Measurements from ENCODE around the gene CISH. TPM values are rescaled to one million over a fixed set of nuclear protein-coding genes. Genes with fewer than 3 reads are reported as not detected.

CISH gene
- total and polyA plus RNA-seq, 10 of the 15 experiments (the other 5 are each of a cell fraction or from before 2014, with no cell fraction given) = 0.21 to 4.4 (median 1.8) TPM

DNA sequence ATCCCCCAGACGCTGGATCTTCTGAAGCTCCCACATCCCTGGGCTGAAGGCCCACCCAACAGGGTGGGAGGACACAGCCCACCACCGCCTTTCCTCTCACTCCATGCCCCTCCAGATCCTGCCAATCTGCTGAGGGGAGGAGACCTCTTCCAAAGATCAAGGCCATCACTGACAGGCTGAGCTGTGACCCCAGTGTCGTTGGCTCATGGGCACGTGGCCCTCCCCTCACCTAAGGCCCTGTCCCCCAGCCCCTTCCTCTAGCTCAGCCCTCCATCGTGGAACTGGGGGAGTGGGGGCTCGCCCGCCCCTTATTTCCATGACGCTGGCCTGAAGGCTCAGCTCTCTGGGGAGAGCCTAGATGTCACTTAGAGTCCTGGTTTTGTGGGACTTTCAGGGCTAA is 54.5 kb downstream of the CISH start:
- CTCF ChIA-PET = interaction anchor here (0.6 to 2.1 kb wide), 4 partner anchors 10 to 1075 kb away, joined by 3 to 7 read pairs (median 4); no protein-coding TSS in a partner anchor
- no peaks in the 10 kb centered on the region for H3K36me3 ChIP-seq (ENCODE audit: control insufficient read depth in 2 of 2, insufficient read depth in 2 of 2, low read length in 1 of 2)
- H3K4me2 ChIP-seq (ENCODE audit: control insufficient read depth, insufficient read depth) = no peak overlapping the region
- H4K20me1 ChIP-seq (ENCODE audit: control insufficient read depth, insufficient read depth) = no peaks in the 10 kb centered on the region
- no peak overlapping the region for H3K4me3 ChIP-seq
- RAD21 ChIA-PET (ENCODE audit: unreplicated experiment) = interaction anchor here (0.6 kb wide), 1 partner anchor 1372 kb away, joined by 3 read pairs; no protein-coding TSS in a partner anchor
- no peak overlapping the region for H3K27ac ChIP-seq (ENCODE audit: control insufficient read depth, insufficient read depth)
- no peak for FAIRE-seq
- SMC1A ChIA-PET (ENCODE audit: uncharacterized antibody, unreplicated experiment) = no interaction called here
- no peak overlapping the region for H3K9ac ChIP-seq (ENCODE audit: control insufficient read depth, insufficient read depth, low read length)
- H3K27me3 ChIP-seq (replicated peaks in 1 of 2; ENCODE audit: control insufficient read depth in 2 of 2, insufficient read depth in 2 of 2, low read length in 1 of 2) = peaks cover 0 to 2% of the 10 kb centered on the region in 2 experiments; a peak in 1 of 4 replicates
- ATAC-seq = no peak
- no peak overlapping the region for H2AFZ ChIP-seq (ENCODE audit: control insufficient read depth, low read depth, low read length)
- intact Hi-C loops (cut with micrococcal nuclease; ENCODE audit: unreplicated experiment) (no loop called here), in situ Hi-C loops (cut with MboI) (no loop called here)
- no peak for DNase-seq (ENCODE audit: low read depth, low spot score)
- no peaks in the 10 kb centered on the region for H3K9me3 ChIP-seq (replicated peaks; ENCODE audit: control insufficient read depth, insufficient read depth, low read length)
- TF ChIP-seq, protein P1, sequence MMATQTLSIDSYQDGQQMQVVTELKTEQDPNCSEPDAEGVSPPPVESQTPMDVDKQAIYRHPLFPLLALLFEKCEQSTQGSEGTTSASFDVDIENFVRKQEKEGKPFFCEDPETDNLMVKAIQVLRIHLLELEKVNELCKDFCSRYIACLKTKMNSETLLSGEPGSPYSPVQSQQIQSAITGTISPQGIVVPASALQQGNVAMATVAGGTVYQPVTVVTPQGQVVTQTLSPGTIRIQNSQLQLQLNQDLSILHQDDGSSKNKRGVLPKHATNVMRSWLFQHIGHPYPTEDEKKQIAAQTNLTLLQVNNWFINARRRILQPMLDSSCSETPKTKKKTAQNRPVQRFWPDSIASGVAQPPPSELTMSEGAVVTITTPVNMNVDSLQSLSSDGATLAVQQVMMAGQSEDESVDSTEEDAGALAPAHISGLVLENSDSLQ (IDR thresholded peaks at IDR 0.05) = no peak
- TF ChIP-seq, protein P2, sequence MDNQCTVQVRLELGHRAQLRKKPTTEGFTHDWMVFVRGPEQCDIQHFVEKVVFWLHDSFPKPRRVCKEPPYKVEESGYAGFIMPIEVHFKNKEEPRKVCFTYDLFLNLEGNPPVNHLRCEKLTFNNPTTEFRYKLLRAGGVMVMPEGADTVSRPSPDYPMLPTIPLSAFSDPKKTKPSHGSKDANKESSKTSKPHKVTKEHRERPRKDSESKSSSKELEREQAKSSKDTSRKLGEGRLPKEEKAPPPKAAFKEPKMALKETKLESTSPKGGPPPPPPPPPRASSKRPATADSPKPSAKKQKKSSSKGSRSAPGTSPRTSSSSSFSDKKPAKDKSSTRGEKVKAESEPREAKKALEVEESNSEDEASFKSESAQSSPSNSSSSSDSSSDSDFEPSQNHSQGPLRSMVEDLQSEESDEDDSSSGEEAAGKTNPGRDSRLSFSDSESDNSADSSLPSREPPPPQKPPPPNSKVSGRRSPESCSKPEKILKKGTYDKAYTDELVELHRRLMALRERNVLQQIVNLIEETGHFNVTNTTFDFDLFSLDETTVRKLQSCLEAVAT (IDR thresholded peaks at IDR 0.05) = no peak
- no peak for TF ChIP-seq BACH1 (IDR thresholded peaks at IDR 0.05; ENCODE audit: borderline replicate concordance)
- TF ChIP-seq TARDBP (IDR thresholded peaks at IDR 0.05; ENCODE audit: borderline replicate concordance) = no peak
- TF ChIP-seq SIX5 (IDR thresholded peaks at IDR 0.05; ENCODE audit: low read depth, low read length, severe bottlenecking) = no peak
- TF ChIP-seq, protein P3, sequence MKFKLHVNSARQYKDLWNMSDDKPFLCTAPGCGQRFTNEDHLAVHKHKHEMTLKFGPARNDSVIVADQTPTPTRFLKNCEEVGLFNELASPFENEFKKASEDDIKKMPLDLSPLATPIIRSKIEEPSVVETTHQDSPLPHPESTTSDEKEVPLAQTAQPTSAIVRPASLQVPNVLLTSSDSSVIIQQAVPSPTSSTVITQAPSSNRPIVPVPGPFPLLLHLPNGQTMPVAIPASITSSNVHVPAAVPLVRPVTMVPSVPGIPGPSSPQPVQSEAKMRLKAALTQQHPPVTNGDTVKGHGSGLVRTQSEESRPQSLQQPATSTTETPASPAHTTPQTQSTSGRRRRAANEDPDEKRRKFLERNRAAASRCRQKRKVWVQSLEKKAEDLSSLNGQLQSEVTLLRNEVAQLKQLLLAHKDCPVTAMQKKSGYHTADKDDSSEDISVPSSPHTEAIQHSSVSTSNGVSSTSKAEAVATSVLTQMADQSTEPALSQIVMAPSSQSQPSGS (IDR thresholded peaks at IDR 0.05; ENCODE audit: low read length) = no peak
- 10% methylated on average over 8 of the region's 8 CpGs for WGBS (ENCODE audit: insufficient coverage, insufficient replicate concordance, low lambda C conversion rate, missing lambda C conversion rate)
- no peaks in the 10 kb centered on the region for H3K79me2 ChIP-seq (ENCODE audit: control insufficient read depth, insufficient read depth, low read length)
- POLR2A ChIA-PET = no interaction called here
- no peaks in the 10 kb centered on the region for H3K4me1 ChIP-seq (ENCODE audit: control insufficient read depth, insufficient read depth, low read length)
- no TSS peak for BruUV-seq (replicated peaks)

Other genes with a start within 250 kb of the CISH start
- gene CACNA2D2, start 108.1 kb downstream of the CISH start, total RNA-seq (2014; rRNA removed) = not detected in 2 replicates
- gene CACNA2D2, start 108.1 kb downstream of the CISH start, total RNA-seq (2014; rRNA removed; fragmentation: Illumina TruSeq; extraction: Trizol) = not detected in 2 replicates
- 0.03 and 0.11 TPM in 2 replicates for gene CACNA2D2, start 108.1 kb downstream of the CISH start, total RNA-seq (2021)
- not detected in 2 replicates for gene CACNA2D2, start 108.1 kb downstream of the CISH start, polyA plus RNA-seq (2011; rRNA removed)
- gene CACNA2D2, start 108.1 kb downstream of the CISH start, polyA plus RNA-seq (2014; fragmentation: Illumina TruSeq; extraction: Trizol) = 0.07 TPM in 1 of 2 replicates, not detected in the other
- gene CACNA2D2, start 108.1 kb downstream of the CISH start, polyA plus RNA-seq (2014; fragmentation: Nextera tagmentation; extraction: Ambion mirVana) = not detected
- not detected in 2 replicates for gene CACNA2D2, start 108.1 kb downstream of the CISH start, polyA plus RNA-seq (2014; rRNA removed)
- gene CACNA2D2, start 108.1 kb downstream of the CISH start, polyA plus RNA-seq (2016; fragmentation: Nextera tagmentation; extraction: Ambion mirVana) = not detected
- gene C3orf18, start 44.0 kb downstream of the CISH start, total RNA-seq (2014; rRNA removed) = 0.45 and 0.87 TPM in 2 replicates
- 0.64 and 0.76 TPM in 2 replicates for gene C3orf18, start 44.0 kb downstream of the CISH start, total RNA-seq (2014; rRNA removed; fragmentation: Illumina TruSeq; extraction: Trizol)
- gene C3orf18, start 44.0 kb downstream of the CISH start, total RNA-seq (2021) = 0.61 and 1.3 TPM in 2 replicates
- 2.3 and 3.2 TPM in 2 replicates for gene C3orf18, start 44.0 kb downstream of the CISH start, polyA plus RNA-seq (2011; rRNA removed)
- gene C3orf18, start 44.0 kb downstream of the CISH start, polyA plus RNA-seq (2014; fragmentation: Illumina TruSeq; extraction: Trizol) = 0.48 and 1.0 TPM in 2 replicates
- under 1 TPM; 0.06 to 0.22 TPM for gene C3orf18, start 44.0 kb downstream of the CISH start, polyA plus RNA-seq (2014; fragmentation: Nextera tagmentation; extraction: Ambion mirVana)
- 0.77 and 1.7 TPM in 2 replicates for gene C3orf18, start 44.0 kb downstream of the CISH start, polyA plus RNA-seq (2014; rRNA removed)
- under 1 TPM; 0.44 to 0.56 TPM for gene C3orf18, start 44.0 kb downstream of the CISH start, polyA plus RNA-seq (2016; fragmentation: Nextera tagmentation; extraction: Ambion mirVana)
- gene HEMK1, start 42.3 kb downstream of the CISH start, total RNA-seq (2014; rRNA removed) = 10.4 and 11.3 TPM in 2 replicates
- 9.5 and 10.5 TPM in 2 replicates for gene HEMK1, start 42.3 kb downstream of the CISH start, total RNA-seq (2014; rRNA removed; fragmentation: Illumina TruSeq; extraction: Trizol)
- gene HEMK1, start 42.3 kb downstream of the CISH start, total RNA-seq (2021) = 14.4 and 16.4 TPM in 2 replicates
- 8.7 and 13.5 TPM in 2 replicates for gene HEMK1, start 42.3 kb downstream of the CISH start, polyA plus RNA-seq (2011; rRNA removed)
- 4.9 and 9.9 TPM in 2 replicates for gene HEMK1, start 42.3 kb downstream of the CISH start, polyA plus RNA-seq (2014; fragmentation: Illumina TruSeq; extraction: Trizol)
- gene HEMK1, start 42.3 kb downstream of the CISH start, polyA plus RNA-seq (2014; fragmentation: Nextera tagmentation; extraction: Ambion mirVana) = 10 to 100 TPM in 1 of 2 experiments, 1 to 10 TPM in 1; 2.8 to 10.5 TPM
- gene HEMK1, start 42.3 kb downstream of the CISH start, polyA plus RNA-seq (2014; rRNA removed) = 15.1 and 15.8 TPM in 2 replicates
- gene HEMK1, start 42.3 kb downstream of the CISH start, polyA plus RNA-seq (2016; fragmentation: Nextera tagmentation; extraction: Ambion mirVana) = 10 to 100 TPM; 17.8 to 19.0 TPM
- 42.6 and 49.2 TPM in 2 replicates for gene MAPKAPK3, start 5.4 kb upstream of the CISH start, total RNA-seq (2014; rRNA removed)
- 25.4 and 27.2 TPM in 2 replicates for gene MAPKAPK3, start 5.4 kb upstream of the CISH start, total RNA-seq (2014; rRNA removed; fragmentation: Illumina TruSeq; extraction: Trizol)
- 39.9 and 42.0 TPM in 2 replicates for gene MAPKAPK3, start 5.4 kb upstream of the CISH start, total RNA-seq (2021)
- gene MAPKAPK3, start 5.4 kb upstream of the CISH start, polyA plus RNA-seq (2011; rRNA removed) = 33.5 and 66.0 TPM in 2 replicates
- 39.9 and 46.7 TPM in 2 replicates for gene MAPKAPK3, start 5.4 kb upstream of the CISH start, polyA plus RNA-seq (2014; fragmentation: Illumina TruSeq; extraction: Trizol)
- 1 to 10 TPM; 7.9 to 8.7 TPM for gene MAPKAPK3, start 5.4 kb upstream of the CISH start, polyA plus RNA-seq (2014; fragmentation: Nextera tagmentation; extraction: Ambion mirVana)
- 43.9 and 45.3 TPM in 2 replicates for gene MAPKAPK3, start 5.4 kb upstream of the CISH start, polyA plus RNA-seq (2014; rRNA removed)
- gene MAPKAPK3, start 5.4 kb upstream of the CISH start, polyA plus RNA-seq (2016; fragmentation: Nextera tagmentation; extraction: Ambion mirVana) = 10 to 100 TPM; 32.4 to 38.0 TPM
- not detected in 2 replicates for gene DOCK3, start 63.2 kb upstream of the CISH start, total RNA-seq (2014; rRNA removed)
- not detected in 2 replicates for gene DOCK3, start 63.2 kb upstream of the CISH start, total RNA-seq (2014; rRNA removed; fragmentation: Illumina TruSeq; extraction: Trizol)
- 0.03 TPM in 1 of 2 replicates, not detected in the other for gene DOCK3, start 63.2 kb upstream of the CISH start, total RNA-seq (2021)
- gene DOCK3, start 63.2 kb upstream of the CISH start, polyA plus RNA-seq (2011; rRNA removed) = not detected in 2 replicates
- gene DOCK3, start 63.2 kb upstream of the CISH start, polyA plus RNA-seq (2014; fragmentation: Illumina TruSeq; extraction: Trizol) = not detected in 2 replicates
- gene DOCK3, start 63.2 kb upstream of the CISH start, polyA plus RNA-seq (2014; fragmentation: Nextera tagmentation; extraction: Ambion mirVana) = under 1 TPM; 0.02 to 0.04 TPM
- gene DOCK3, start 63.2 kb upstream of the CISH start, polyA plus RNA-seq (2014; rRNA removed) = not detected in 2 replicates
- under 1 TPM; 0.38 to 0.52 TPM for gene DOCK3, start 63.2 kb upstream of the CISH start, polyA plus RNA-seq (2016; fragmentation: Nextera tagmentation; extraction: Ambion mirVana)

All from GM12878 (cell line).